Endothelial cell of umbilical vein (primary cell): ENCODE data around the gene PYGB. TPM values are rescaled to one million over a fixed set of nuclear protein-coding genes. Genes with fewer than 3 reads are reported as not detected.

ENCODE experiments used
- Bru-seq: library from RNA; stranded (reverse); fragments of 400-500 nt; gene quantifications from one replicate; lab custom pipeline; 2021; lab: Mats Ljungman, UMichigan
- BruChase-seq, 2 experiments: library from RNA; stranded (reverse); fragments of 400-500 nt; gene quantifications; one replicate each; lab custom pipeline; 2021; lab: Mats Ljungman, UMichigan
- BruUV-seq: library from RNA; stranded (reverse); fragments of 400-500 nt; replicated peaks from 2 replicates; lab custom pipeline; 2021; lab: Mats Ljungman, UMichigan
- CTCF ChIA-PET: fragments of 300-600, 350-600 bp; sonication (Branson Sonifier 250); formaldehyde crosslinking; loops from one replicate; lab custom pipeline; 2021; ENCODE audit warnings: antibody characterized with exemption, inconsistent platforms; lab: Charles Lee
- POLR2A ChIA-PET: fragments of 300-600, 350-600 bp; sonication (Branson Sonifier 250); formaldehyde crosslinking; loops from one replicate; lab custom pipeline; 2021; ENCODE audit warnings: antibody characterized with exemption, inconsistent platforms; lab: Charles Lee
- DNase-seq: peaks from one replicate; pipeline ENCODE4 v3.0.0-alpha.2; 2011; ENCODE audit warnings: low read depth, low spot score
- FAIRE-seq: peaks from 2 replicates; lab custom pipeline; 2011; peaks lifted over from hg19 to GRCh38; lab: Jason Lieb, UNC
- H2AFZ ChIP-seq: 2 replicates; pipeline ENCODE4 v1.6.0; 2012; ENCODE audit warnings: low read depth, low read length, control low read depth, inconsistent platforms
- H3K27ac ChIP-seq: 2 replicates; pipeline ENCODE4 v1.5.1; 2011; ENCODE audit warnings: low read depth, mild to moderate bottlenecking, control low read depth, low read length, moderate library complexity; ENCODE audit not compliant: insufficient read depth
- H3K27me3 ChIP-seq, 2 experiments: 2 replicates each; pipeline versions ENCODE4 v1.6.0 to v1.6.1; 2011; ENCODE audit warnings: low read length in 2 of 2, mixed read lengths in 1 of 2; ENCODE audit not compliant: control insufficient read depth in 2 of 2, insufficient read depth in 2 of 2
- H3K36me3 ChIP-seq, 2 experiments: 2 replicates in 1 of 2; 3 replicates in 1 of 2; pipeline ENCODE4 v1.5.1; 2011; ENCODE audit warnings: low read length in 2 of 2, mild to moderate bottlenecking in 1 of 2, moderate library complexity in 1 of 2; ENCODE audit not compliant: control insufficient read depth in 2 of 2, insufficient read depth in 2 of 2; ENCODE audit errors: extremely low read depth in 1 of 2
- H3K4me1 ChIP-seq: 3 replicates; pipeline ENCODE4 v1.5.1; 2011; ENCODE audit warnings: mild to moderate bottlenecking, low read length; ENCODE audit not compliant: control insufficient read depth, insufficient read depth; ENCODE audit errors: extremely low read depth
- H3K4me2 ChIP-seq: 2 replicates; pipeline ENCODE4 v1.6.1; 2011; ENCODE audit warnings: low read length, control low read depth, mixed read lengths; ENCODE audit not compliant: insufficient read depth
- H3K4me3 ChIP-seq, 3 experiments: fragments of 200-600 bp in 1 of 3; sonication (generic), shearing (Covaris generic) in 1 of 3; replicated peaks in 1 of 3; 2 replicates each; pipeline ENCODE4 v1.5.1; 2011 to 2016; ENCODE audit warnings: control low read depth in 3 of 3, low read length in 3 of 3, mild to moderate bottlenecking in 2 of 3, inconsistent platforms in 1 of 3, low read depth in 1 of 3, moderate library complexity in 1 of 3; ENCODE audit not compliant: insufficient read depth in 1 of 3
- H3K79me2 ChIP-seq: 2 replicates; pipeline ENCODE4 v1.6.0; 2012; ENCODE audit warnings: low read length, inconsistent platforms; ENCODE audit not compliant: control insufficient read depth, insufficient read depth
- H3K9ac ChIP-seq: replicated peaks from 2 replicates; pipeline ENCODE3; 2011; ENCODE audit warnings: low read length, control low read depth; ENCODE audit not compliant: insufficient read depth; ENCODE audit errors: extremely low read depth
- H3K9me1 ChIP-seq: replicated peaks from 3 replicates; pipeline ENCODE4 v1.6.0; 2011; ENCODE audit warnings: mild to moderate bottlenecking, low read length; ENCODE audit not compliant: control insufficient read depth, insufficient read depth; ENCODE audit errors: extremely low read depth
- H3K9me3 ChIP-seq: replicated peaks from 2 replicates; pipeline ENCODE4 v1.5.1; 2012; ENCODE audit warnings: low read length, inconsistent platforms; ENCODE audit not compliant: control insufficient read depth, insufficient read depth
- H4K20me1 ChIP-seq: replicated peaks from 2 replicates; pipeline ENCODE3; 2011; ENCODE audit warnings: mild to moderate bottlenecking, low read length; ENCODE audit not compliant: control insufficient read depth, insufficient read depth; ENCODE audit errors: extremely low read depth
- CTCF ChIP-seq, 2 donors: IDR thresholded peaks; 1 replicate in 1 of 2; 2 replicates in 1 of 2; pipeline ENCODE4 v1.5.1; 2011; ENCODE audit warnings: low read length in 2 of 2, mild to moderate bottlenecking in 2 of 2, moderate library complexity in 2 of 2, control low read depth in 1 of 2, inconsistent platforms in 1 of 2, low read depth in 1 of 2; ENCODE audit not compliant: insufficient read depth in 1 of 2; ENCODE audit errors: extremely low read depth in 1 of 2
- EZH2 ChIP-seq: IDR thresholded peaks from 2 replicates; pipeline ENCODE4 v1.6.1; 2012; ENCODE audit warnings: borderline replicate concordance, low read depth, mild to moderate bottlenecking, moderate library complexity, low read length, inconsistent platforms; ENCODE audit not compliant: severe bottlenecking
- FOS ChIP-seq: IDR thresholded peaks from 2 replicates; pipeline ENCODE4 v1.6.1; 2011; ENCODE audit warnings: mild to moderate bottlenecking, low read length, moderate library complexity, borderline replicate concordance; ENCODE audit not compliant: insufficient read depth
- GATA2 ChIP-seq: IDR thresholded peaks from 2 replicates; pipeline ENCODE4 v1.7.0; 2011; ENCODE audit warnings: low read depth, mild to moderate bottlenecking, moderate library complexity, mixed read lengths, low read length; ENCODE audit not compliant: insufficient read length, insufficient read depth
- JUN ChIP-seq: IDR thresholded peaks from 2 replicates; pipeline ENCODE4 v1.6.1; 2011; ENCODE audit warnings: borderline replicate concordance, low read depth; ENCODE audit not compliant: insufficient read length, insufficient read depth
- MAX ChIP-seq: IDR thresholded peaks from 2 replicates; pipeline ENCODE4 v1.6.1; 2011; ENCODE audit not compliant: insufficient read depth, insufficient read length
- MYC ChIP-seq: IDR thresholded peaks from one replicate; pipeline ENCODE4 v1.6.1; 2011; ENCODE audit warnings: mild to moderate bottlenecking, low read depth, low read length
- POLR2A ChIP-seq: IDR thresholded peaks from 2 replicates; pipeline ENCODE4 v1.6.1; 2012; ENCODE audit warnings: low read depth, mild to moderate bottlenecking, control low read depth, low read length
- POLR2AphosphoS5 ChIP-seq: IDR thresholded peaks from 2 replicates; pipeline ENCODE4 v1.6.1; 2012; ENCODE audit warnings: low read depth, mild to moderate bottlenecking, control low read depth, low read length, moderate library complexity; ENCODE audit not compliant: insufficient read depth
- dilution Hi-C: fragments of 300-500 bp; cut with MboI; formaldehyde crosslinking; loops from one replicate; pipeline ENCODE4 v1.15.0; 2019; ENCODE audit warnings: low sequenced_read_pairs; ENCODE audit not compliant: extremely low pct_ligation_motif_present
- intact Hi-C: fragments of 100-400 bp; cut with micrococcal nuclease; formaldehyde crosslinking; loops from one replicate; pipeline ENCODE4 v1.10.0; 2022
- long read RNA-seq: library from polyadenylated mRNA; stranded (forward); transcript quantifications from one replicate; pipeline ENCODE4 v2.0.0, GENCODE V29; 2021
- polyA minus RNA-seq, 3 experiments: library from RNA; depleted of rRNA, polyadenylated mRNA; stranded (reverse); fragments of >200 nt; gene quantifications; 1 replicate in 1 of 3; 2 replicates in 2 of 3; pipeline ENCODE4 v1.2.3, GENCODE V29; 2011
- polyA plus RNA-seq, 4 experiments: library from polyadenylated mRNA; depleted of rRNA in 3 of 4; stranded (reverse) in 3 of 4; unstranded in 1 of 4; fragments of >200 nt; gene quantifications; 2 replicates each; pipeline versions ENCODE4 v1.2.1 to v1.2.3, GENCODE V29; 2011 to 2012; ENCODE audit warnings: missing spikeins in 1 of 4
- total RNA-seq: library from RNA; stranded (reverse); gene quantifications from 2 replicates; pipeline ENCODE4 v1.2.3, GENCODE V29; 2021

Gene PYGB
- total RNA-seq (57.2 and 60.2 TPM in 2 replicates), polyA plus RNA-seq (36.1 and 39.5 TPM in 2 replicates), polyA minus RNA-seq (53.3 and 57.9 TPM in 2 replicates), Bru-seq, nascent RNA (percentile 69 among the genes with signal in this experiment), BruChase-seq, experiment 1, labeled RNA remaining after a 6-hour chase (percentile 76 among the genes with signal in this experiment), BruChase-seq, experiment 2, labeled RNA remaining after a 2-hour chase (percentile 66 among the genes with signal in this experiment)
- polyA plus RNA-seq (2011; cell fraction: cytosol; rRNA removed) = 34.7 and 35.1 TPM in 2 replicates
- polyA plus RNA-seq (2011; cell fraction: nucleus; rRNA removed) = 77.3 and 91.5 TPM in 2 replicates
- 74.6 and 78.9 TPM in 2 replicates for polyA plus RNA-seq (2012)
- polyA minus RNA-seq (2011; cell fraction: cytosol; rRNA and poly(A)+ RNA removed) = 11.0 TPM
- 20.6 and 25.1 TPM in 2 replicates for polyA minus RNA-seq (2011; cell fraction: nucleus; rRNA and poly(A)+ RNA removed)
- long read RNA-seq, full-length matches to known transcripts = 118 of 161 reads
- long read RNA-seq, partial matches to known transcripts = 37 of 161 reads
- long read RNA-seq, other reads (novel, unspliced or antisense) = 6 of 161 reads

GRCh38 chr20:25247956-25248785 lies at the start of gene PYGB:
Gene PYGB (plus strand): TSS chr20:25248085. CDS start chr20:25248179, 94 bp downstream.
- H3K4me1 ChIP-seq = peaks cover 11% of the 10 kb centered on the region
- dilution Hi-C loops = no loop called here
- H4K20me1 ChIP-seq = no peaks in the 10 kb centered on the region
- no peaks in the 10 kb centered on the region for H3K9me3 ChIP-seq
- BruUV-seq = no TSS peak
- CTCF ChIA-PET = interaction anchor here (0.6 to 4.6 kb wide), 23 partner anchors 10 to 370 kb away, joined by 3 to 93 read pairs (median 5); partner anchors contain the start of genes ENTPD6 and GINS1
- peak within 1 kb of the TSS; percentile 71 to 84 (median 77) for H3K4me3 ChIP-seq
- H3K27me3 ChIP-seq = no peaks in the 10 kb centered on the region
- H3K4me2 ChIP-seq = peak within 1 kb of the TSS; percentile 86
- intact Hi-C loops = loop anchor here (1.0 to 5.0 kb wide), 5 partner anchors 10 to 253 kb away; partner anchors contain the start of genes ABHD12, ACSS1 and ENTPD6
- no peaks in the 10 kb centered on the region for H3K36me3 ChIP-seq
- FAIRE-seq (peak; percentile 83), DNase-seq (peak; percentile 88)
- peak within 1 kb of the TSS; percentile 97 for H2AFZ ChIP-seq
- peak within 1 kb of the TSS; percentile 59 for H3K27ac ChIP-seq
- H3K9ac ChIP-seq = peak within 1 kb of the TSS; percentile 61
- no peak for TF ChIP-seq EZH2
- TF ChIP-seq POLR2AphosphoS5 = peak; percentile 96
- TF ChIP-seq JUN = no peak
- no peak for TF ChIP-seq GATA2
- peak; percentile 94 for TF ChIP-seq POLR2A
- peak; percentile 50 for TF ChIP-seq MAX
- no peak for TF ChIP-seq MYC
- peak; percentile 6 for TF ChIP-seq FOS
- TF ChIP-seq CTCF (IDR thresholded peaks at IDR 0.05; ENCODE audit: extremely low read depth in 1 of 2, insufficient read depth in 1 of 2, low read depth in 1 of 2, low read length in 2 of 2) = no peak
- no peaks in the 10 kb centered on the region for H3K9me1 ChIP-seq
- POLR2A ChIA-PET = interaction anchor here (0.7 kb wide), 1 partner anchor 9 kb away, joined by 3 read pairs; no protein-coding TSS in a partner anchor
- H3K79me2 ChIP-seq = peaks cover 45% of the 10 kb centered on the region
